Posterior cingulate gyrus (tissue), 11 donors: ENCODE results near the gene ATF1.

ENCODE experiments used
- DNase-seq, 10 donors: peaks; one replicate each; pipeline versions ENCODE4 v3.0.0 to v3.0.0-alpha.2; 2020 to 2021; ENCODE audit warnings: mixed read lengths in 3 of 10
- intact Hi-C: fragments of 100-400 bp; cut with DNase I; formaldehyde crosslinking; loops from one replicate; pipeline ENCODE4 v1.15.1; 2023

The ATF1 gene

DNA sequence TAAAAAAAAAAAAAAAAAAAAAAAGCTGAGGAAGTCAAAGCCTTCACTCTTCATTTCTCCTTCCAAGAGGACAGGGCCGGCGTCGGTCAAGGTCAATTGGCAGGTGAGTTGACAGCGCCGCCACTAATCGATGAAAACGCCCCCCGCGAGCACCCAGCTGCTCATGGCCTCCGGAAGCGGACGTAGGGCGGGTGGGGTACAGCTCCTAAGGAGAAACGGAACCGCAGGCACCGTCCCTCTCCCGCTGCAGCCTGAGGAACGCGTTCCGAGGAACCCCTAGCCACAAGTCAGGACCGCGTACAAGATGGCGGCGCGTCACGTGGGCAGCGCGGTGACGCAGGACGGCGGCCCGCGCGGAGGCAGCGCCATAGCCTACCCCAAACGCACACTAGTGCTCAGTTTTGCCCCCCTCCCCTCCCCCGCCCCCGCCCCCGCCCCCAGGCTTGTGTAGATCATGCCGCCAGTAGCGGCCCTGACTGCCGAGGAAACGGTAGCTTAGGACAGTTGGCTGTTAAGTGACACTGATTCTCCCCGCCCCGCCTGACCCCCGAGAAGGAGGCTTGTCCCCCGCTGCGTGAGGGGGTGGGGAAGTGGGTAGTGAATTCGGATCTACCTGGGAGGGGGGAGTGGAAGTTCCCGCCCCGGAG is at the start of gene ATF1:
ATF1 (plus strand) TSS at position 463 of the 647 bp plus-strand sequence. CDS start 16,045 bp downstream, outside the sequence.
- DNase-seq: peak; percentile 85 to 99 (median 90)

DNA sequence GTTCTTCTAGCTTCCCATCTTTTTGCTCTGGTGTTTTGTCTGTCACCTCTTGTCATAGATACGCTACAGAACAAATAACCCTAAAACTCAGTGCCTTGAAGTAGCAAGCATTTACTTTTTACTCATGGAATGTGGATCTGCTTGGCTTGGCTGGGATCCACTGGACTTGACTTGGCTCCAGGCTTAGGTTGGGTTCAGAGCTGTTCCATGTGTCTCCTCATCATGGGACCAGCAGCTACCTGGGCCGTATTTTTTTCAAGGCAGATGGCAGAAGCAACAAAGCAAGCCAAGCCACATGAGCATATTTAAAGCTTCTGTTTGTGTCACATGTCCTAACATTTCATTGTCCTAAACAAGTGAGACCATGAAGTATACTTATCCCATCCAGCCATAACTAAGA is 48.7 kb upstream of the ATF1 start:
- intact Hi-C loops: no loop called here
- DNase-seq: no peak

More for the DNA sequence above, at the start of gene ATF1:
- intact Hi-C loops: loop anchor here (2.0 to 10.0 kb wide), 2 partner anchors 223 to 259 kb away; partner anchors contain the start of gene DIP2B

DNA sequence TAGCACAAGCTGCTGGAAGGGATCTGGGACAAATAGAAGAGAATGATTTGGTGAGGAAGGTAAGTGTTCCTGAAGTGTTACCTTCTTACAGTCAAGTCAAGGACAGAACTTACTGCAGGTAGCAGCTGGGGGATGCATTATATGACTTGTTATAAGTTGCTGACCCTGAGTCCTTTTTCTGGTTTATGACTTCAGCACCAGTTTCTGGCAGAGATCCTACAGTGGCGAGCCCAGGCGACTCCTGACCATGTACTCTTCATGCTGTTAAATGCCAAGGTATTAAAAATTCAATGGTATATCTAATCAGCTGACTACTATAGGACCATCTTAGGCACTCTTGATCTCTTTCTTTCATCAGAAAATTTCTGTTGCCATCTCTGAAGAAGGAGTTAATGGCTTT is 45.1 kb upstream of the ATF1 start:
- intact Hi-C loops: no loop called here
- no peak for DNase-seq

DNA sequence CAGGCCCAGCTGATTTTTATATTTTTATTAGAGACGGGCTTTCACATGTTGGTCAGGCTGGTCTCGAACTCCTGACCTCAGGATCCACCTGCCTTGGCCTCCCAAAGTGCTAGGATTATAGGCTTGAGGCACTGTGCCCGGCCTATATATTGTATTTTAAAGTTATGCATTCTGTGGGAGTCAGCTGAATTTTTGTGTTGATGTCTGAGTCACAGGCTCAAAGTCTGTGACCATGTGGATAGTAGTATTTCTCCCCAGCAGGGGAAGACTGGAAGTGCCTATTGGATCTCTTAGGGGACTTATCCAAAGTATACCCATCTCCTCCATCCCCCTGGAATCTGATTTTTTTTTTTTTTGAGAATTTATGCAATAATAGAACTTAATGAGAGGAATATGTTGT is 43.8 kb upstream of the ATF1 start:
- no peak for DNase-seq
- intact Hi-C loops: no loop called here

DNA sequence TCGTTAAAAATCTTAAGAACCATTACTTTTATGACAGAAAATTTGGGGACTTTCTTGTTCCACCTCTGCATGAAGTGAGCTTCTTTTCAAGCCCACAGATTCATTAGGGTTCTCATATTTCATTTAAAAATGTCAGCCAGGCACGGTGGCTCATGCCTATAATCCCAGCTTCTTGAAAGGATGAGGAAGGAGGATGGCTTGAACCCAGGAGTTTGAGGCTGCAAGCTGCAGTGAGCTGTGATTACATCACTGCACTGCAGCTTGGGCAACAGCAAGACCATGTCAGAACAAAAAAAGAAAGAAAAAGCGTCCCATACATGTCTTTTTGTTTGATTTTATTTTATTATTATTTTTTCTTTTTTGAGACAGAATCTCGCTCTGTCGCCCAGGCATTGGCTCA is 43.4 kb upstream of the ATF1 start:
- intact Hi-C loops: no loop called here
- no peak for DNase-seq

DNA sequence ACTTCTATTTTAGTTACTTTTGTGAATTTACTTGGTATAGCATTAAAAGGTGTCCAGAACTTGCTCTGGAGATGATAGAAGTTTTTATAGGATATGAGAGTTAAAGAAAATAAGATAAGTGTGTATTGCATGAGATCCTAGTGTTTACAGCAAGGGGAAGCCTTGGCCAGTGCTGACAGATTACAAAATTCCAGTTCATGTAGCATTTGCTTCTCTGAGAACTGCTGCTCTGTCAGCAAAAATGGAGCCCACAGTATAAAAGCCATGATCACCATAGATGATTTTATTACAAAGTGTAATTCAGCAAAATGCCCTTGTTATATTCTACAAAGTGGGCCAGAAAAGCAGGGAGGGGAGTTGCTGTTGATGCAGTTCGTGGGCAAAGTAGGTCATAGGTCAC is 40.0 kb upstream of the ATF1 start:
- intact Hi-C loops: no loop called here
- DNase-seq: no peak

DNA sequence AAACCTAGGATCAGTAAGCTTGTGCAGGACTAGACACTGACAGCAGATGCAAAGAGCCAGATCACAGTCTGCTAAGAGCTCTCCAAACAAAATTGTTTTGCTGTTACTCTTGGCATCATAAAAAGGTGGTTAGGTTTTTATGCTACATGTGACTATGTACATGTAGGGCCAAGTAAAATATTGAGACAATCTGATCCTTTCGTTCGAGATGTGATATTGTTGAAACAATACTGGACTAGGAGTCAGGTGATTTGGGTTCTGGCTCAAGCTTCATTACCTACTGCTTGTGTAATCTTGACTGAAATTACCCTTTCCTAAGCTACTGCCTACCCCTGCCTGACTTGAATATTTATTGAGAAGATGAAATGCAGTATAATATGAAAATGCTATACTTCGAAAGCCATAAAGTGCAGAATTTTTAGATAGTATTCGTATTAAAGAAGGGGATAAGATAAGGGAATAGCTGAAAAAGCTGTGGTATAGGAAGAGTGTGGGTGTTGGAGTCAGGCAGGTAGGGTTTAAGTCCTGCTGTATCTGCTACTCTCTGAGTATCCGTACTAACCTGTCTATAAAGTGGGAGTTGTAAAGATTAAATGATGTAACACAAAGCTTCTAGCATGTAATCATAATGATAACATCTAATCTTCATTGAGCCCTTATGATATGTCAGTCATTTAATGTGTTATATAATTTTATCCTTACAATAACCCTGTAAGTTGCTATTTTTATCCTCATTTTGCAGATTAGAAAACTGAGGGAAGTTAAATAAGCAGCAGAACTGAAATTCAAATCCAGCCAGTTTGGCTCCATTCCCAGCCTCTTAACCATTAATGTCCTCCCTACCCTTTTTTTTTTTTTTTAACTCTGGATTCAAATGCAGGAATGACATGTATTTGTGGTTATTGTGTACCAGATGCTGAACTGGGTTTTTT is 38.6 kb upstream of the ATF1 start:
- DNase-seq: no peak
- intact Hi-C loops: no loop called here

DNA sequence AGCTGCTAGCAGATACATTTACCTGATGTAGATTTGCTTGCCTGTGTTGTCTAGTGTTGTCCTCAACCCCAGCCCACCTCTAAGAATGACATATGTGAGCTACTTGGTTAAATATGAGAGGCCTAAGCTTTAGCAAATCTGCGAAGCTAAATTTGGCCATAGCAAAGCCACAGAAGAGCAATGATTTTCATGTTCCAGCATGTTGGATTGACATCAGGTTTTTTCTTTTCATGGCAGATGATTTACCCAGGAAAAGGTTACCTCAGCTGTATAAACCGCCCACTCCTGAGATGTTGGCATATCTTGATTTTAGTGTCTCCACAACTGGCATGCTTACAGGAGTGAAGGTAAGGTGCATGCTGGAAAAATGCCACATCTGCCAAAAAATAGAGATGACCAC is 36.4 kb upstream of the ATF1 start:
- intact Hi-C loops: no loop called here
- DNase-seq: no peak

DNA sequence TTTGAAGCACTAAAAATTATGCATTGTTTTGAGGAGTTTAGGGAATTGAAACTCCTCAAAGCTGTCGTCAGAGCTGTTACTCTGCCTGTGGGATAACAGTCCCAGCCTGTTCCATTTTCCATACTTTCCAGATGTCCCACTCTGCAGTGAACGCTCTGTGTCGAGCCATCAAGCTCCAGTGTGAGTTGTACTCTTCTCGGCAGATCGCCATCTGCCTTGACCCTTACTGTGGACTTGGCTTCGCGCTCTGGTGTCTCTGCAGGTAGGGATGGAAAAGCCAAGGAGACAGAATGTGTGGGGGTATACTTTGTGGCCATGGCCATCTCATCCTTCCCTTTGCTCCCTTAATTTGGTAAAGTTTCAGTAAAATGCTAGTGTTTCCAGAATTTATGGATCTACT is 35.5 kb upstream of the ATF1 start:
- peak in 1 of 10 donors; percentile 66 for DNase-seq
- intact Hi-C loops: no loop called here

DNA sequence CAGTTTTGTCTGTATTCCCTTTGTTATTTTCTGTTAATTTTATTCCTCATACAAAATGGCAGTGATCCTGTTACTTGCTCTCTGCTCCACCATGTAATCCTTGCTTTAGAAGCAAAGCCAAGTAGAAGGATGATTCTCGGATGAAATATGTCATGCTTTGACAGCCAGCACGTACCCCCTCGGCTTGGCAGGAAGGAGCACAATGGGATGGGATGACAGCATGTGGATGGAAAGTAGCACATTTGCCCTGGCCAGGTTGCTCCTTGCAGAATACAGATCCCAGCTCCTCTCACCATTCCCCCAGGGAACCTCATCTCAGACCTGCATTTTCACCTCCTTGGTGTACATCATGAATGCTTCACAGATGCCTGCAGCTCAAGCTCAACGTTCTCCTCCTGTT is 35.1 kb upstream of the ATF1 start:
- intact Hi-C loops: no loop called here
- no peak for DNase-seq

DNA sequence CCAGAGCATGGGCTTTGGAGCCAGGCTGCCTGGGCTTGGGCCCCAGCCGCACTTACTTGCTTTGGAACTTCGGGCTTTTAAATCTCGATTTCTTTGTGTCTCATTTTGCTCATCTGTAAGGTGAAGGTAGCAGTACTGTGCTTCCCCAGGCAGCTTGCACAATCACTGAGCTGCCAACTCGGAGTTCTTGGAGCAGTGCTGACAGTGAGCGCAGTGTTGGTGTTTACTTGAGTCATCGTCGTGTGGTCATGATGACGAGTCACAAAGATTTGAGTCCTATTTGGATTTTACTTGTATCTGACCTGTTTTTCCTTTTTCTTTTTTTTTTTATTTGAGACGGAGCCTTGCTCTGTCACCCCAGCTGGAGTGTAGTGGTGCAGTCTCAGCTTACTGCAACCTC is 31.3 kb upstream of the ATF1 start:
- DNase-seq: peak in 1 of 10 donors; percentile 18
- intact Hi-C loops: no loop called here

DNA sequence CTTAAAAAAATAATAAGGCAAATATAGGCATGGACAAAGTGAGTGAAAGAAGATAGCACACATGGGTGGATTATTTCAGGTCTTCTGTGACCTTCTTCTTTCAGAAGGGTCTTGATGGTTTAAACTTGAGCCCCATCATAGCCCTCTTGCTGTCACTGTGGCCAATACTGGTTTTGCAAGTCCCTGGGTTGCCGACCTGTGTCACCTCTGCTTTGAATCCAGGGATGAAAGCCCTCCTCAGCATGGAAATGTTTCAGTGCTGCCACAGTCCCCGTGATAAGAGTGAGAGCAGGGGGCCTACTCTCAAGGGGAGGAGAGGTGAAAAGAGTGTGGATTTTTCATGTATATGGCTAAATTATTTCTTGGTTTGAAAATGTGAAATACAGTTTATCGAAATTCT is 30.2 kb upstream of the ATF1 start:
- intact Hi-C loops: loop anchor here (2.0 kb wide), 1 partner anchor 229 kb away; the partner anchor contains the start of gene DIP2B

DNA sequence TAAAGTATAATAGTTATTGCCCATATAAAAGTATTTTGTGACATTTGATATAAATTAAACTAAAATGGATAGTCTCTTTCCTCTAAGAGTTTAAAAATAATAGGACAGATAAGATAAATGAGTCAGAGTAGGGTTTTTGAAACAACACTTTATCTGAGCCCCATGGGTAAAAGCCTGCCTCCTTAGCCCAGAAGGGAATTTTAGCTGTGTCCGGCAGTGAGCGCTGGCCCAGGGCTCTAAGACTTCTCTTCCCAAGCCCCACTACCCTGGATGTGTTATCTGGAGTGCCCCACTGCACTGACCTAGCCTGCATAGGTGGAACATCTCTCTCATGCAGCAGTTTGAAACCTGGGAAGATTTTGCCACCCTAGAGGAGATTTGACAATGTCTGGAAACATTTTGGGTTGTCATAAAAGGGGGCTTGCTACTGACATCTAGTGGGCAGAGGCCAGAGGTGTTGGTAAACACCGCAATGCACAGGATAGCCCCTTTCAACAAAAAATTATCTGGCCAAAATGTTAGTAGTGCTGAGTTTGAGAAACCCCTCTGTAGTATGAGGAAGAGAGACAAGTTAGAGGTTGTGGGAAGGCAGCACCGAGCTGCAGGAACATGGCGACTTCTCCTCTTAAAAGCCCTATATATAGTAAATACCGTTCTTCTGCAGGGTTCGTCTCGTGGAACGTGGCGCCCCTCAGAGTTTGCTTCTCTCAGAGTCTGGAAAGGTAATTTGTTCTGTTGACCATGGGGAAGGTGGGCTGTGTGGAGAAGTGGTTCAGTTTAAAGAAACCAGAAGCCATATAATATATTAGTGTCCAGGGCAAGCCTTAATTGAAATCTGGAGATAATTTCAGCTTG is 29.3 kb upstream of the ATF1 start:
- intact Hi-C loops: loop anchor here (2.0 kb wide), 1 partner anchor 230 kb away; the partner anchor contains the start of gene DIP2B

More for the DNA sequence above, 30.2 kb upstream of the ATF1 start:
- DNase-seq: no peak

DNA sequence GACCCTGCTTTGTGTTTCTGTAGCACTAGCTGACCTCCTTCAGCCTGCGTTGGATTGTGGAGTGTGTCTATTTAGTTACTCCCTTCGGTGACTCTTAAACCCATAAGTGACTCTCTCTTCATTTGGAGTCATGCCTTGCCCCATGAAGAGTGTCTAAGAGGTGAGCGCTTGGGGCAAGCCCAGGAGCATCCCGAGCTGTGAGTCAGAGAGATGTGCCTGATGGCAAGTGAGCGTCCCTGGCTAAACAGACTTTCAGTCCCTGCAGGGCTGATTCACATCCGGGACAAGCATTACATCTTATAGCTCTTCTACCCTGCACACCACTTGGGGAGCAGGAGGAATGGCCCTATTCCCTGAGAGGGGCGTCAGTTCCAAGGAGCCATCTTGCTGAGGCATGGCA is 24.3 kb upstream of the ATF1 start:
- intact Hi-C loops: no loop called here
- DNase-seq: no peak

More for the DNA sequence above, 29.3 kb upstream of the ATF1 start:
- DNase-seq: peak in 3 of 10 donors; percentile 13 to 51 (median 22)

DNA sequence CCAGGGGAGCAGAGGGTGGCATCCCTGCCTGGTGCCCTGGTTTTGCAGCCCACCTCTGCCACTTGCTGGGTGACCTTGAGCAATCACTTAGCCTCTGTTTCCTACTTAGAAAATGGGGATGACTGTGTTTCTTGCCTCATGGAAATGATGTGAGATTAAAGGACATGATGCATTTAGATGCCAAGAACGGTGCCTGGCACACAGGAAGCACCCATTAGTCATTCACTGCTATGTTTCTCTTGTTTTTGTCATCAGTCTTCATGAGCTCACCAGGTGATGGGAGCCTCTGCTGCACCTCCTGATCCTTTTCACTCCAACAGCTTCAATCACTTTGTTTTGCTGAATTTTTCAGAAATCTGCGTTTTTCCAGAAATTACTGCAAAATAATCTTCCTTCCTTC is 23.6 kb upstream of the ATF1 start:
- intact Hi-C loops: no loop called here
- no peak for DNase-seq

DNA sequence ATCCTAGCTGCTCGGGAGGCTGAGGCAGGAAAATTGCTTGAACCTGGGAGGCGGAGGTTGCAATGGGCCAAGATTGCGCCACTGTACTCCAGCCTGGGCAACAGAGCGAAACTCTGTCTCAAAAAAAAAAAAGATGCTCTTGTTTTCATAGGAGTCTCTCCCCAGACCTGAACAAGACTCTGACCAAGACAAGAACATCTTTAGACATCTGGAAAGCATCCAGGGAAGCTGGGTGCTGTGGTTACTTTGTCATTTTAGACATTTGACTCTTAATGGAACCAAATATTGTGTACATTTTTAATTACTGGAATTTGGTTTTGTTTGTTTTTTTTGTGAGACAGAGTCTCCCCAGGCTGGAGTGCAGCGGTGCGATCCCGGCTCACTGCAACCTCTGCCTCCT is 21.1 kb upstream of the ATF1 start:
- no peak for DNase-seq
- intact Hi-C loops: no loop called here

DNA sequence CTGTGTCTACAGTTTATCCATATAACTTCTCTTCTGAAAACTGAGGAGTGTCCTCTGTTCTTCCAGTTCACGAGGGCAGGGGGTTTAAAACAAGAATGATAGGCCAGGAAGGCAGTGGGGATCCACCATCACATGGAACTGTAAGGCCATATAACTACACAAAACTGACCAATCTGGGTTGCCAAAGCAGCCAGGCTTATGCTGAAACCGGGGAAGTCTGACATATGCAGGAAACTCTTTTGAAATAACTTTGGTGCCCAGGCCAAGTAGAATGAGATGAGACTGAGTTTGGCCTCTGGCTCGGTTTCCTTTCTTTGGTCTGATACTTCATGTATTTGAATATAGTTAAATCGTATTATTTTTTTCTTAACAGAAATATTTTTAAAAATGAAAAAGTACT is 18.0 kb upstream of the ATF1 start:
- no peak for DNase-seq
- intact Hi-C loops: no loop called here

DNA sequence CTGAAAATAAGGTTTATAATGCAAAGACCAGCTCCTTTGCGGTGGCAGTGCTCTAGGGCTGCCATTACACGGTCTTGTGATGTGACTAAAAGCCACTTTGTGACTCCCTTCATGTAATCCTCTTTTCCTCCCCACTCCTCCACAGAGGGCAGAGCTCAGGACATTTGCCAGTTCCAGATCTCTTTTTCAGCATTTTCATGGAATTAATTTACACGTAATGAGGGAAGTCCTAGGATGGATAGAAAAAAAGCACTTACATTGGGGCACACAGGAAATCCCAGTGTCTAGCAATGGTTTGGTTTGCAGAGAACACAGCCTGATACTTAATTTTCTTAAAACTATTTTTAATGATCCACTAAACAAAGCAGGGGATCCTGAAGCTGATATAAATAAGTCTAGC is 17.5 kb upstream of the ATF1 start:
- intact Hi-C loops: no loop called here

DNA sequence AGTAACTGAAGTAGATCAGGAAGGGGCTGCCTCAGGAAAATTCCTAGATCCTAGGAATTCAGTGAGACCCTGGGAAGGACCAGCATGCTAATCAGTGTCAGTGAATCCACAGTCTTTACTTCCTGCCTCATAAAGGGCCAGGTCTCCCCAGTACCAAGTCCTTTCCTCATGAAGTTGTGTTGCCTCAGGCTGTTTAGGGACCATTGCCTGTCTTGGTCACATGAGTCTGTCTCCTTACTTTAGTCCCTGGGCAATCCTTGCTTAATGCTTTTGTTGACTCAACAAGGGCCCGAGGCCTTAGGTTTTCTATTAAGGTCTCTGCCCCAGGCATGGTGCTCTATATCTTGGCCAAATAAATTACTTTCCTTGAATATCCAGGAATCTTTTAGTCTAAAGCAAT is 16.1 kb upstream of the ATF1 start:
- no peak for DNase-seq
- intact Hi-C loops: no loop called here

More for the DNA sequence above, 17.5 kb upstream of the ATF1 start:
- DNase-seq: no peak

DNA sequence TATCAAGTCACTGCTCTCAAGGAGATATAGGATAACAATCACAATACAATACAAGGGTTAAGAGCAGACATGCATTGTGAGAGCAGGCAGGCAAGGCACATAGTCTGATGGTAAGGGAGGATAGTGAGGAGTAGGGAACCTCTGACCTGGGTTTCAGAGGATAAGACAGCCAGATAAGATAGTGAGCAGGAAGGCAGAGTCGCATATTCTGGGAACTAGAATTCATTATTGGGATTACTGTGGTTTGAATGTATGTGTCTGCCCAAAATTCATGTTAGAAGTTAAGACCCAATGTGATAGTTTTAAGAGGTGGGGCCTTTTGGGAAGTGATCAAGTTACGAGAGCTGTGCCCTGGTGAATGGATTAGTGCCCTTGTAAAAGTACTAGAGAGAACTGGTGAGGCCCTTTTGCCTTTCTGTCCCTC is 14.4 kb upstream of the ATF1 start:
- no peak for DNase-seq
- intact Hi-C loops: no loop called here

DNA sequence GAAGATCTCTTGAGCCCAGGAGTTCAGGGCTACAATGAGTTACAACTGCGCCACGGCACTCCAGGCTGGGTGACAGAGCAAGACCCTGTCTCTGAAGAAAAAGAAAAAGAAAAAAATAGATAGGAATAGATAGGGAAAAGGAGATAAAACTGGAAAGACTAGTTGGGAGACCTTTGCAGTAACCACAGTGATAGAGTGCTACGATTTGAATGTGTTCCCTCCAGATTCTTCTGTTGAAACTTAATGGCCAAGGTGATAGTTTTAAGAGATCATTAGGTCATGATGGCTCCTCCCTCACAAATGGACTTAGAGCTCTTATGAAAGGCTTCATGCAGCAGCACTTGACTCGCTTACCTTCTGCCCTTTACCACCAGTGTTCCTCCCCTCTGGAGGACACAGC is 13.5 kb upstream of the ATF1 start:
- intact Hi-C loops: no loop called here
- no peak for DNase-seq
